NCI-H446 treated with DMSO at 0.1 percent for 48 hours (cell line): ENCODE results near the gene CHML.

ENCODE experiments used
- DNase-seq: peaks from one replicate; lab custom pipeline; 2025; lab: John Stamatoyannopoulos, UW

The CHML gene

GRCh38 chr1:241615043-241615974 is 24.9 kb downstream of the CHML start:
- DNase-seq, result no peak

- DNase-seq, result no peak
Measured at GRCh38 chr1:241614572-241614971, 25.6 kb downstream of the CHML start.

GRCh38 chr1:241614144-241614543 is 26.0 kb downstream of the CHML start:
- DNase-seq, result no peak

DNA sequence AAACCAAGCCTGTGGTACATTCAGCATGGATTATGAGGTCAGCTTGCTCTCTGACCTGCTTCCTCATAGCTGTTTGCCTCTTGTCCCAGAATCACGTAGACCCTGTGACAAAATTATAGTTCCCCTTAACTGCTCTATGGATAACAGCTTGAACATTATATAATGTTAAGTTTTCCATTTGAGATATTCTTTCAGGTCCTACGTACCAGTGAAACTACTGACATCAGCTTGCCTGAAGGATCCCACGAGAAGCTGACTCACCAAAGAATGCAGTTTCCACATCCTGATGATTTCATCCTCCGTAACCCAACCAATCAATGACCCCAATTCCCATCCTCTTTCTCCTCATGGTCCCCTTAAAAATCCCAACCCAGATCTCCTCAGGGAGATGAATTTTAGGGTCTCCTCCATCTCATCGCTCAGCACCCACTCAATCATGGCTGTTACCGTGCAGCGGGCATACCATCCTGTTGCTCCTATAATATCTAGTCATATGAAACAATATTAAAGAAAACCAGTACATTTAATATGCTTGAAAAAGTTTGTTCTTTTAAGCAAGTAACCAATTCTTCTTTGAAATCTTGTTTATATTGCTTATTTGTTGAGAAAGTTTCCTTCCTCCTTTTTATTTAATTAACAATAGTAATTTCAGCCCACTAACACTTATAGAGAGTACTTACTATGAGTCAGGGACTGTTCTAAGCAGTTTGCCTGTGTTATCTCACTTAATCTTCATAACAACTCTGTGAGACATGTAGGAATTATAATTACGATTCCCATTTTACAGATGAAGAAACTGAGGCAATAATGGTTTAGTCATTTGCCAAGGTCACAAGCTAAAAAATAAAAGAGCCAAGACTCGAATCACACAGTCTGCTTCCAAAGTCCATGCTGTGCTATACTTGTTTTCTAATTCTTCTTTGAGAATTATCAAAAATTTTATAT is 27.4 kb downstream of the CHML start:
- no peak for DNase-seq

DNA sequence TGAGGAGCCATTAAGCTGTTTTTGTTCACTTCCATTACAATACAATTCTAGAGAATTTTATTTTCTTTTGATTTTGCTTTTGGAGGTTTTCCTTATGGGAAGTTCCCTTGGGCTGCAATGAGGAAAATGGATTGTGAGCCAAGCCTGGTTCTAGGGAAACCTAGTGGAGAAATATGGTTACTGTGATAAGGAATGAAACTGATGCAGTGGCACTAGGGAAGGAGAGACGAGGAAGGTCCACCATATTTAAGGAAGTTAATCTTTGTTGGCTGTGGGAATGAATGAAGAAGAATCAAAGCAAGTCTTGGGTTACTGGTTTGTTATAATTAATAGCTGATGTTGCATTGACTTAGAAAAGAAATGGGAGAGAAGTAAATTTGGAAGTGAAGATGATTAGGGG is 28.4 kb downstream of the CHML start:
- no peak for DNase-seq

DNA sequence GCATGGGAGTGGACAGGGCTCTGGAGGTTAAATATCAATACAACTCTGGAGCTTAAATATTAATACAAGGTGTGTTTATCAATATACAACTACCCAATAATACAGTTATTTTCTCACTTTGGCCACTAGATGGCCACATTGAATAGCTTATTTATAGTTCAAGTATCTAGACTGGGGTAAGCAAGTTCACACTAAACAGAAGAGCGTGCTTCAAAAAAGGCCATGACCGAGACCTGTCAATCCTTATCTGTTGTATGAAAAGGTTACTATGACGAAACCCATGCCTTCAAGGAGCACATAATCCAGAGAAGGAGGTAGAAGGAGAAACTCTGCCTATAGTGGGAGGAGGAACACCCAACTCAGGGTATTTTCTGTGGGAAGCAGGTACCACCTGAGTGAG is 29.1 kb downstream of the CHML start:
- peak; percentile 43 for DNase-seq

DNA sequence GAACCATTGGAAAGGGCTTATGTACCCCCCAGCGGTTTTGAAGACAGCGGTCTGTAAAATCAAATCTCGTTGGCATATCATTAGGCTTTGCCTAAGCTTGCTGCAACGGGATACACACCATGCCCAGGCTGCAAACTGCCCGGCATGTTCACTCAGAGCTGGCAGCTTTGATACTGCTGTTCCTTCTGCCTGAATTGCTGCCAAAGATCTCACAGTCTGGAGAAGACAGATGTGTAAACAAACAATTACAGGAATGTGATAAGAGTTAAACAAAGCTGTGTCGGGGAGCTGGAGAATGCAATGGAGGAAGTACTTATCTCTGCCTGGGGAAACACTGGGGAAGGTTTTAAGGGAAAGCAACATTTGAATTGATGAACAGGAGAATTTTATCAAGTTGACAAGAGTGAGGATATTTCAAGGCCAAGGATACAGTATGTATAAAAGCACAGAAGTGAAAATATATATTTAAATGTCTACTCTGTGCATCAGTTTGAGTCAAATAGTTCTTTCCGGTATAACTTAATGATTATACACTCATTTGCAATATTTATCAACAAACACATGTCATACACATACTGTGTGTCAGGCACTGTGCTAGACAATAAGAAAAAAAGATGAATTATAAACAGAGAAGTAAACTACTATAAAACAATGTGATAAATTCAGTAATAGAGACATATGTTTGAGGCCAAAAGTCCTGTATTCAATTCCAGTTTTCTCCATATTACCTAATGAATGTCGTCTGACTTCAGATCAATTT is 29.9 kb downstream of the CHML start:
- no peak for DNase-seq

GRCh38 chr1:241608379-241609033 is 31.7 kb downstream of the CHML start:
- no peak for DNase-seq

GRCh38 chr1:241607497-241607896 is 32.7 kb downstream of the CHML start:
- no peak for DNase-seq

- no peak for DNase-seq
Measured at GRCh38 chr1:241606544-241606943, 33.6 kb downstream of the CHML start.

DNA sequence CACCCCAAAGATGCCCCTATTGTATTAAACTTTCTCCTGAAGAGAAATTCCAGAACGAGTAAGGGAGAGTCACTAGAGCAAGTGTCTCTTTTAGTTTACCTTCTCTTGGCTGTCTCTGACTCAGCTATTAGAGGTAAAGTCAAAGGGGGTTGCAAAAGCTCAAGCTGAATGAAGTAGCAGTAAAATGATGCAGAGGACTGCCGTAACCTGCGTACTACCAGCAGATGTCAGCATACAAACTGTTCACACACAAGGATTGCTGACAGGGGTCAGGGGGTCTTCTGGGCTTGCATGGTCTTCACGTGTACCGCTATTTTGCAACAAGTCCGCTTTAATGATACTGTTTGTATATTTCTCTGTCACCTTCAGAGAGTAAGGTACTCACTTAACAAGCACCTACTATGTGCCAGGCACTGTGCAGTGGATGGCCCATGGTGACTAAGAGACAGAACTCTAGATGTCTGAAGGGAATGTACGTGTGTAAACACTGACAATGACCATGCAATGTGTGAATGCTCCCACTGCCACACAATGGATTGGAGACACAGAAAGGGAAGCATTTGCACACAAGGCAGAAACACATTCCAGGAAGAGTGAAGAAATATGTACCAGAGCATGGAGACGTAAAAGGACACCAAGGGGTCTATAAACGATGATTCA is 34.9 kb downstream of the CHML start:
- no peak for DNase-seq

- no peak for DNase-seq
Measured at GRCh38 chr1:241603731-241604245, 36.4 kb downstream of the CHML start.

GRCh38 chr1:241600496-241600901 is 39.7 kb downstream of the CHML start:
- no peak for DNase-seq

DNA sequence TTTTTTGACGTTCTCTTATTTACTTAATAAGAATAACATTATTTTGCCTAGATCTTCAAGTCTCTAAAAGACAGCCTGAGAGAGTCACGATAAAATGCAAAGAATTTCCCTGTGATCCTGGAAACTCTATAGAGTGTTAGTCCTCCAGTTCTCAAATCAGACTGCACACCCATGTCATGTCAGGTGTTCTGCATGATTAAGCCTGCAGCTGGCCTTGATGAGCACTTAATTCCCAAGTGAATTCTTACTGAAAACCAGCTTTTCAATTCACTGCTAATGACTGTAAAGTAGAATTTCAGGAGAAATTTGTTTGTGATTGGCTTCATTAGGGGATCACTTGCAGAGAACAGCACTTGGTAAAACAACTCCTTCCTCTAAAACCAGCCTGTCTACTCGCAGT is 41.9 kb downstream of the CHML start:
- no peak for DNase-seq

DNA sequence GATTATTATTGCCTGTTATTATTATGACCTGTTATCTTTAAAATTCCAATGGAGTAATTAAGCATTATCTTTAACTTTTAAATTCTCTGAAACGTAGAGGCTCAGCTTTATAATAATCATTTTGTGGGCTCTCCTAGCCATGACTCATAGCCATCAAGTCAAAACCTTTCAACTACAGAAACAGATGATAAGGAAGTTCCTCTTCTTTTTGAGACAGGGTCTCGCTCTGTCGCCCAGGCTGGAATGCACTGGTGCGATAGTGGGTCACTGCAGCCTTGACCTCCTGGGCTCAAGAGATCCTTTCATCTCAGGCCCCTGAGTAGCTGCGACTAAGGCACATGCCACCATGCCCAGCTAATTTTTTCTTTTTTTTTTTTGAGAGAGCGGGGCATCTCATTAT is 43.5 kb downstream of the CHML start:
- no peak for DNase-seq

GRCh38 chr1:241593186-241593585 is 47.0 kb downstream of the CHML start:
- DNase-seq, result no peak

GRCh38 chr1:241592273-241592958 is 47.8 kb downstream of the CHML start:
- DNase-seq, result no peak

GRCh38 chr1:241591736-241592135 is 48.4 kb downstream of the CHML start:
- no peak for DNase-seq

GRCh38 chr1:241591317-241591716 is 48.9 kb downstream of the CHML start:
- DNase-seq, result no peak

DNA sequence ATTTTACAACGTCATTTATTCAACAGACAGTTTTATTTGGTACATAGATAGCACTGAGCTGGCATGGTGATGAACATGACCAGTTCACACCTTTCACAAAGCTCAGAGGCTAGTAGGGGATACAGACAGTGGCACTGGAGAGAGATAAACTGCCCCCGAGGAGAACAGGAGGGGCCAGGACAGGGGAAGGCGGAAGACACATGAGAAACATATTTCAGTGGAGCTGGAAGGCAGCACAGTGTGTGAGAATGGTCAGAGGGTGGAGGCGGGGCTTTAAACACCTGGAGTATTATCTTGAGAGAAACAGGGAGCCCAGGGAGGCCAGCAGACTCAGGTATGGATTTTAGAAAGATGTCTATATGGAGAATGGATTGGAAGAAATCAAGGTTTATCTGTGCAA is 49.5 kb downstream of the CHML start:
- no peak for DNase-seq
